Activated T-cell treated with anti-CD3 and anti-CD28 coated beads for 4 hours (primary cell): ENCODE measurements around the gene IGFBP7.

ENCODE experiments used
- DNase-seq: peaks from one replicate; pipeline ENCODE4 v3.0.0-alpha.2; 2020

The IGFBP7 gene

DNA sequence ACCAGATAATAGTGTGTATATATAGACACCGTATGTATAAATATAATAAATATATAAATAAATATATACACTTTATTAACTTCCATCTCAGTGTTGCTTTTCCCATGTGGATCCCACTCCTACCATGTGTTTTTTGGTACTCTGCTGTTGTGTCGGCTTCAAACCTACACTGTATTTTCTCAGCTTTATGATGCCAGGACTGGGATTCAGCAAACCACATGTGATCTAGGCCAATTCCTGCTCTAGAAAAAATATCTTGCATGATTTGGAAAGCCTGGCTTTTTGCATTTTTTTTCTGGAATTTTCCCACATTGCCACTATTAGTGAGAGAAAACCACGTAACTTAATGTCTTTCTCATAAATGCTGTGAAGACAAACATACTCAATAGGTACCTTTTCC, 75.7 kb downstream of the IGFBP7 start:
- no peak for DNase-seq

DNA sequence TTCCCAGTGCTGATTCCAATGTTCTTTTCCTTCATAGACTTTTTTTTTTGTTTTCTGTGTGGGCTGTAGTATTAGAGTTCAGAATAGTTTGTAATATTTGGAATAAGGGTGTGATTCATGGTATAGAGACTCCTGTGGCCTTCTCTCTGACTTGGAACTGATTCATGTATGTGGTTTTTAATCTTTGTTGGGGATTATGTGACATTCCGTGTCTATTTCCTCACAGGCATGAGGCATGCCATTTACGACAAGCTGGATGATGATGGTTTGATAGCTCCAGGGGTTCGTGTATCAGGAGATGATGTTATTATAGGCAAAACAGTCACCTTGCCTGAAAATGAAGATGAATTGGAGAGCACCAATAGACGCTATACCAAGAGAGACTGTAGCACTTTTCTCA, 87.1 kb downstream of the IGFBP7 start:
- no peak for DNase-seq

DNA sequence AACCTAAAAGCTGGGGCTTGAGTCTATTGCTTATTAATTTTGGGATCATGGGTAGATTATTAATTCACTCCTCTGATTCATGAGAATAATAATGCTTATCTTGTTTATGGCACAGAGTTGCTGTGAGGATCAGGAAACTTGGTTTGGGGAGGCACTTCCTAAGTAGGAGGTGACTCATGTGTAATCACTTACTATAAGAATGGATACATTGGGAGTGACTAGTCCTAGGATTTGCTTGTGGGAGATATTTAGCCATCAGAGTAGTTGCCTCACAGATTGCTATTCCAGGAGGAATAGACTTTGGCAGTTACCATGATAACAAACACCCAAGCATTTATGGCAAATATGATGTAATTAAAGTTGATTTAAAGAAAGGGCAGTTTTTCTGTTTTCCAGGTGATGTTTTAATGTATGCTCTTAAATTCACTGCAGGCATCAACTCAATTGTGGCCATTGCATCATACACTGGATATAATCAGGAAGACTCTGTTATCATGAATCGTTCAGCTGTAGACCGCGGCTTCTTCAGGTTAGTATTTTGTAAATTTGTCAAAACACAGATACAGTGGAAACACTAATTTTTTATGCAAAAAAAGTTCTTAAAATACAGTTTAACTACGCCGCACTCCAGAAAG, 89.6 kb downstream of the IGFBP7 start:
- no peak for DNase-seq

DNA sequence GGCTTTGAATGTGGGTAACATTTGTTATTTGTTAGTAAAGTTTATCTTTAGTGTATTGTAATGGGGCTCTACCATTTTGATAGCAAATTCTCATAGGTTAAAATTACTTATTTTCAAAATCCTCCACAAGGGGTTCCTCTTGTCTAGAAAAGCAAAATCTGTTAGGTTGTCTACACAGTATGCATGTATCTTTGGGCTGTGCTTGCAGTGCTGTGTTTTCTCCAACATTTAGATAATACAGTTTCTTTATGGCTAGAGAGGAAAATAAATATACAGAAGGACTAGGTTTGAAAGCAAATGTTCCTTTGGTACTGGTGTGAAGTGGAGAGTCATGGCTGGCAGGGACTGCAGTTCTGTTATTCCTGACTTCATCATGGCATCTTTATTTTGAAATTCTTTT, 91.2 kb downstream of the IGFBP7 start:
- DNase-seq, result no peak

DNA sequence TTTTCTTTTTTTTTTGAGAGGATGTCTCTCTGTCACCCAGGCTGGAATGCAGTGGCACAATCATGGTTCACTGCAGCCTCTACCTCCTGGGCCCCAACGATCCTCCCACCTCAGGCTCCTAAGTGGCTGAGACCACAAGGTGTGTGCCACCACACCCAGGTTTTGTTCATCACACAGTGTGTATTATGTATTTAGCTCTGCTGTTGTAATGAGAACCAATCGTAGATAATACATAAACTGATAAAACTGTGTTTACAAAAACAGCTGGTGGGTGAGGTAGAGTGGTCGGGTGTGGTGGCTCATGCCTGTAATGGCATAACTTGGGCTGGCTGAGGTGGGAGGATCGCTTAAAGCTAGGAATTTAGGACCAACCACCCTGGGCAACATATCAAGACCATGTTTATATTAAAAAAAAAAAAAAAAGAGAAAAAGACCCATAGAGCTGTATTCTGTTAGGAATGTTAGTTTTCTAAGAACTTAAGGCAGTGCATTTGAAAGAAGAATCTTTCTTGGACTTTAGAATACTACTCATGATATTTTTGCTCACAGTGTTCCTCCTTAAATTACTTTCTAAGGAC, 96.6 kb downstream of the IGFBP7 start:
- DNase-seq, result no peak

DNA sequence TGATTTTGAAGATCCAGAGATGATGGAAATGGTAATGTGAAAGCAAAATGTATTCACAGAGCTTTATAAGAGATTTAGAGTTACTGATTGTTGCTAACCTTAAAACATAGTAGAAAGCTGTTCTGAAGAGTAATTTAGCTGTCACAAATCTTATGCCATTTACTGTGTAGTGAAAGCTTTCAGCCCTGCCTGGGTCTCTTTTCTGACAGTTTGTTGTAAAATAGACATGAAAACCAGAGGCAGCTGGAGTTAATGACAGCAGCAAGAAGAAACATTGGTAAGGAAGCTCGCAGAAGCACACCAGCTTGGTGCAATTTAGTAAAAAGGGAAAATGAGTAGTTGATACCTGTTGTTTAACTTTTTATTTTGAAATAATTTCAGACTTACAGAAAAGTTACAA, 110.4 kb downstream of the IGFBP7 start:
- DNase-seq, result no peak

DNA sequence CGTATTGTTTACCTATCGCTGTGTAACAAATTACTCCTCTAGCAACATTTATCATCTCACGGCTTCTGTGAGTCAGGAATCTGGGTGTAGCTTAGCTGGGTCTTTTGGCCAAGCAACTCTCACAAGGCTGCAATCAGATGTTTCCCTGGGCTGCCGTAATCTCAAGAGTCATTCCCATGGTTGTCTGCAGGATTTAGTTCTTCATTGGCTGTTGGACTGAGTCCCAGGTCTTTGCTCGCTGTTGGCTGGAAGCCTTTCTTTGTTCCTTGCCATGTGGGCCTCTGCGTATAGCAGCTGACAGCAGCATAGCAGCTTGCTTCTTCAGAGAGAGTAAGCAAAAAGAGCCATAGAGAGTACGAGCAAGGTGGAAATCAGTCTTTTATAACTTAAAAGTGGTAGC, 114.7 kb downstream of the IGFBP7 start:
- no peak for DNase-seq

DNA sequence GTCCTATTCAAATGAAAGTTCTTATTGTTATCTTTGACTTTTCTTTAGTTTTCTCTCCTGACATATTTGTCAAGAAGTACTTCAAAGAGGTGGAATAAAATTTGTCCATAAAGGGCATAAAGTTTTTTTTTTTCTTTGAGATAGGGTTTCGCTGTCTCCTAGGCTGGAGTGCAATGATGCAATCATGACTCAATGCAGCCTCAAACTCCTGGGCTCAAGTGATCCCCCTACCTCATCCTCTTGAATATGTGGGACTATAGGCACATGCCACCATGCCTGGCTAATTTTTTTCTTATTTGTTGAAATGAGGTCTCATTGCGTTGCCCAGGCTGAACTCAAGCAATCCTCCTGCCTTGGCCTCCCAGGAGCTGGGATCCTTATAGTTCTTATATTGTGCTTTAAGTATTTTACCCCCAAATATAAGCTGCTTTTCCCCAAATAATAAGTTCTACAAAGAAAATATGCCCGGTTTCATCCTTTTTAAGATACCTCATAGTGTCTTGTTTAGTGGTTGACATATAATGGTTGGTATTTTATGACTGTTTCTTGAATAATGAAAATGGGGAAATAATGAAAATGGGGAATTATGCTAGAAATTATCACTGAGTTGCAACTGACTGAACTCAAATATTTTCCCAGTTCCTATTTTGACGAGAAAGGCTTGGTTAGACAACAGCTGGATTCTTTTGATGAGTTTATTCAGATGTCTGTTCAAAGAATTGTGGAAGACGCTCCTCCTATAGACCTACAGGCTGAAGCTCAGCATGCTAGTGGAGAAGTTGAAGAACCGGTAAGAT, 119.9 kb downstream of the IGFBP7 start:
- DNase-seq, result no peak

DNA sequence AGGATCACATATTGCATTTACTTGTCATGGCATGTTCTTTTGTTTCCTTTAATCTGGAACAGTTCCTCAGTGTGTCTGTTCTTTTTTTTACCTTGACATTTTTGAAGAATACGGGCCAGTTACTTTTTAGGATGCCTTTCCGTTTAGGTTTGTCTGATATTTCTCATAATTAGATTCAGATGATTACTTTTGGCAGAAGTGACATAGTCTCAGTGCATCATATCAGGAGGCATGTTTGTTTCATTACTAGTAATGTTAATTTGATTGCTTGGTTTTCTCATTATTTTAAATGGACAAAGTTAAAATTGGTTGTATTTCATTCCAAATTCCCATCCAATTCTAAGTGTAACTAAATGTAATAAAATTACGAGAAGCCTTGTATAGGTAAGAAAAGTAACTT, 123.2 kb downstream of the IGFBP7 start:
- no peak for DNase-seq

DNA sequence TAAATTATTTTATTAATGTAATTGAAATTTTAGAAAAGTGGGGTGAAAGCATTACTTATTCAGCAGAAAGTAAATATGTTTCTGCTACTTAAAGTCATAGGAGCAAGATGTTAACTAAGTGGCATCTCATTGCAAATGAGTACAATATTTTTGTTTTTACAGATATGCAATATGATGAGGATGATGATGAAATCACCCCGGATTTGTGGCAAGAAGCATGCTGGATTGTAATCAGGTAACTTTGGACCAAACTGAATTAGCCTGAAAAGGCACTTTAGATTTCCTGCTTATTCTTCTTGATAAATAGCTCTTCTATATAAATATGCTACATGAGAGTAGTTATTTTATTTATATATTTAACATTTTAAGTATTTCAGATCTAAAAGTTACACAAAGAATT, 124.0 kb downstream of the IGFBP7 start:
- no peak for DNase-seq

DNA sequence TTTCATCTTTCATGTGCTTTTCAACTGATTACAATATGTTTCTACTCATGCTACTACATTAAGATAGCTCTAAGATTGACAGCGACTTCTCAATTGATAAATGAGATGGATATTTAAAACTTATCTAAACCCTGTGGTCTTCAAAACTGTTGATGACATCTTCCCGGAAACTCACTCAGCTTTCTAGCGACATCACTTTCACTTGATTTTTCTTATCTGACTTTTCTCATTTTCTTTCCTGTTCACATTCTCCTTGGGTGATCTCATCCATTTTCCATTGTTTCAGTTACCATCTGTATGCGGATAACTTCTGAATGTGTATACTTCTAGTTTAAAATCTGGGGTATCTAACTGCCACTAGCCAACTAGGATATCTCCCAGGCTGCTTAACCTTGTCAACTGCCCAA, 128.4 kb downstream of the IGFBP7 start:
- no peak for DNase-seq
